ENCODE measurements around the gene HLX.

- TF ChIP-seq CTCF (IDR thresholded peaks at IDR 0.05; ENCODE audit: low read depth, low read length) (no peak), EZH2phosphoT487 (IDR thresholded peaks at IDR 0.05; ENCODE audit: low read depth) (no peak)
Observed at GRCh38 chr1:220928320-220928719, 49.1 kb downstream of the HLX start.
